HUES64 (cell line): ENCODE measurements around the gene MNS1.
"Not testable (repeated sequence)": the region's sequence is repeated elsewhere in the genome, so short reads cannot be mapped to it uniquely, and the experiment has no call there.

Experiments
- H3K27ac ChIP-seq: 2 replicates; pipeline ENCODE4 v1.7.0; 2013; ENCODE audit warnings: low read depth, low read length, inconsistent platforms
- H3K27me3 ChIP-seq: 2 replicates; pipeline ENCODE4 v1.6.1; 2013; ENCODE audit warnings: mild to moderate bottlenecking, low read length; ENCODE audit not compliant: insufficient read depth
- H3K36me3 ChIP-seq: 2 replicates; pipeline ENCODE4 v1.6.1; 2013; ENCODE audit warnings: mild to moderate bottlenecking, low read length; ENCODE audit not compliant: insufficient read depth
- H3K4me1 ChIP-seq: 2 replicates; pipeline ENCODE4 v1.6.1; 2013; ENCODE audit warnings: mild to moderate bottlenecking, low read length, moderate library complexity; ENCODE audit not compliant: insufficient read depth
- H3K4me3 ChIP-seq: 2 replicates; pipeline ENCODE4 v1.5.1; 2013; ENCODE audit warnings: mild to moderate bottlenecking, low read length, moderate library complexity
- H3K9ac ChIP-seq: 2 replicates; pipeline ENCODE4 v1.6.1; 2013; ENCODE audit warnings: mild to moderate bottlenecking, low read depth, low read length
- H3K9me3 ChIP-seq: 2 replicates; pipeline ENCODE4 v1.6.1; 2013; ENCODE audit warnings: low read depth, low read length; ENCODE audit not compliant: insufficient read depth
- WGBS: fragments of 150-250, 120-280 bp; methylation state at CpG from one replicate; pipeline ENCODE4 v1.1.7; 2013; ENCODE audit warnings: missing lambda C conversion rate; 5-methylcytosine and 5-hydroxymethylcytosine counted together

Gene MNS1

GRCh38 chr15:56445746-56446145, 19.2 kb downstream of the MNS1 start:
- Histone ChIP-seq H3K27ac (no peak overlapping the region), H3K36me3 (peaks cover 12% of the 10 kb centered on the region), H3K4me3 (no peak overlapping the region), H3K27me3 (no peaks in the 10 kb centered on the region), H3K9me3 (no peaks in the 10 kb centered on the region), H3K9ac (no peak overlapping the region), H3K4me1 (no peaks in the 10 kb centered on the region)
- 94% methylated on average over 4 of the region's 5 CpGs for WGBS

GRCh38 chr15:56442354-56442753, 22.6 kb downstream of the MNS1 start:
- Histone ChIP-seq H3K9me3 (peaks cover 5% of the 10 kb centered on the region; the same call in 1 of the 2 replicates), H3K27ac (no peak overlapping the region), H3K9ac (no peak overlapping the region), H3K4me3 (no peak overlapping the region), H3K36me3 (peaks cover 12% of the 10 kb centered on the region), H3K4me1 (no peaks in the 10 kb centered on the region), H3K27me3 (no peaks in the 10 kb centered on the region)
- 100% methylated on average over 1 of the region's 3 CpGs for WGBS

GRCh38 chr15:56440214-56440770, 24.6 kb downstream of the MNS1 start:
- 90% methylated on average over 1 of the region's 1 CpG for WGBS

GRCh38 chr15:56432304-56432703, 32.6 kb downstream of the MNS1 start:
- Histone ChIP-seq H3K27ac (no peak overlapping the region), H3K4me3 (no peak overlapping the region), H3K9me3 (no peaks in the 10 kb centered on the region), H3K27me3 (no peaks in the 10 kb centered on the region), H3K4me1 (no peaks in the 10 kb centered on the region), H3K9ac (no peak overlapping the region), H3K36me3 (peaks cover 4% of the 10 kb centered on the region)
- WGBS: over 99% methylated on average over 4 of the region's 5 CpGs

More at GRCh38 chr15:56440214-56440770, 24.6 kb downstream of the MNS1 start:
- no peak overlapping the region for H3K9ac ChIP-seq
- no peaks in the 10 kb centered on the region for H3K27me3 ChIP-seq
- H3K9me3 ChIP-seq: peaks cover 5% of the 10 kb centered on the region; the same call in 1 of the 2 replicates
- peaks cover 12% of the 10 kb centered on the region for H3K36me3 ChIP-seq
- no peak overlapping the region for H3K4me3 ChIP-seq
- H3K4me1 ChIP-seq: no peaks in the 10 kb centered on the region
- H3K27ac ChIP-seq: no peak overlapping the region

GRCh38 chr15:56428821-56429458, 36.0 kb downstream of the MNS1 start:
- WGBS: no CpG with 5 or more reads among the region's 2 CpGs
- H3K9ac ChIP-seq: no peak overlapping the region
- H3K4me1 ChIP-seq: no peaks in the 10 kb centered on the region
- H3K36me3 ChIP-seq: peaks cover 4% of the 10 kb centered on the region
- no peak overlapping the region for H3K4me3 ChIP-seq
- no peak overlapping the region for H3K27ac ChIP-seq
- H3K9me3 ChIP-seq: no peaks in the 10 kb centered on the region
- no peaks in the 10 kb centered on the region for H3K27me3 ChIP-seq

GRCh38 chr15:56425976-56426375, 39.0 kb downstream of the MNS1 start:
- Histone ChIP-seq H3K27me3 (no peaks in the 10 kb centered on the region), H3K36me3 (peaks cover 4% of the 10 kb centered on the region), H3K4me3 (no peak overlapping the region), H3K27ac (no peak overlapping the region), H3K9me3 (no peaks in the 10 kb centered on the region), H3K4me1 (no peaks in the 10 kb centered on the region), H3K9ac (no peak overlapping the region)
- 98% methylated on average over 1 of the region's 1 CpG for WGBS

GRCh38 chr15:56425276-56425675, 39.7 kb downstream of the MNS1 start:
- no peaks in the 10 kb centered on the region for H3K27me3 ChIP-seq
- H3K9ac ChIP-seq: no peak overlapping the region
- H3K4me1 ChIP-seq: no peaks in the 10 kb centered on the region
- no peaks in the 10 kb centered on the region for H3K9me3 ChIP-seq
- H3K27ac ChIP-seq: no peak overlapping the region
- peaks cover 4% of the 10 kb centered on the region for H3K36me3 ChIP-seq
- H3K4me3 ChIP-seq: no peak overlapping the region

- WGBS: no CpG with 5 or more reads among the region's 1 CpG
- H3K9ac ChIP-seq, H3K27ac ChIP-seq, H3K4me1 ChIP-seq, H3K27me3 ChIP-seq, H3K36me3 ChIP-seq, H3K4me3 ChIP-seq, H3K9me3 ChIP-seq: not testable (repeated sequence)
These were observed 51.7 kb downstream of the MNS1 start for GRCh38 chr15:56413114-56413733.

- Histone ChIP-seq H3K27me3 (no peaks in the 10 kb centered on the region), H3K4me3 (no peak overlapping the region), H3K9ac (no peak overlapping the region), H3K4me1 (no peaks in the 10 kb centered on the region), H3K27ac (no peak overlapping the region), H3K9me3 (no peaks in the 10 kb centered on the region), H3K36me3 (no peaks in the 10 kb centered on the region)
- 93% methylated on average over 2 of the region's 2 CpGs for WGBS
These were observed 53.7 kb downstream of the MNS1 start for GRCh38 chr15:56411122-56411749.

GRCh38 chr15:56410721-56411120, 54.2 kb downstream of the MNS1 start:
- no peaks in the 10 kb centered on the region for H3K4me1 ChIP-seq
- no peaks in the 10 kb centered on the region for H3K9me3 ChIP-seq
- no peaks in the 10 kb centered on the region for H3K27me3 ChIP-seq
- no peak overlapping the region for H3K4me3 ChIP-seq
- H3K9ac ChIP-seq: no peak overlapping the region
- H3K27ac ChIP-seq: no peak overlapping the region
- H3K36me3 ChIP-seq: no peaks in the 10 kb centered on the region

GRCh38 chr15:56399209-56399608, 65.7 kb downstream of the MNS1 start:
- not testable (repeated sequence) for H3K4me3 ChIP-seq, H3K27ac ChIP-seq, H3K27me3 ChIP-seq, H3K9me3 ChIP-seq, H3K4me1 ChIP-seq, H3K9ac ChIP-seq, H3K36me3 ChIP-seq
- 98% methylated on average over 11 of the region's 11 CpGs for WGBS
